B cell (primary cell): ENCODE results near the gene RABL3. TPM values are rescaled to one million over a fixed set of nuclear protein-coding genes. Genes with fewer than 3 reads are reported as not detected.

Source experiments
- ATAC-seq: fragments of 200-7000 bp; cut with Tn5 transposase; one replicate; pipeline ENCODE4 v1.10.0; 2021; ENCODE audit warnings: low read depth, mild to moderate bottlenecking, moderate number of reproducible peaks, moderate library complexity
- CTCF ChIA-PET: fragments of 350-600 bp; sonication (Branson Sonifier 250); formaldehyde crosslinking; loops from one replicate; lab custom pipeline; 2021; ENCODE audit warnings: antibody characterized with exemption, inconsistent platforms; lab: Charles Lee
- POLR2A ChIA-PET: fragments of 350-600 bp; sonication (Branson Sonifier 250); formaldehyde crosslinking; loops from one replicate; lab custom pipeline; 2021; ENCODE audit warnings: antibody characterized with exemption; lab: Charles Lee
- DNase-seq: peaks from one replicate; pipeline ENCODE4 v3.0.0; 2013
- H2AFZ ChIP-seq: 2 replicates; pipeline ENCODE4 v1.6.1; 2012; ENCODE audit warnings: mild to moderate bottlenecking, low read depth, low read length; ENCODE audit not compliant: insufficient read depth, poor library complexity, severe bottlenecking
- H3K27ac ChIP-seq, 2 donors: 1 replicate in 1 of 2; 2 replicates in 1 of 2; pipeline ENCODE4 v1.5.1; 2012 to 2013; ENCODE audit warnings: low read length in 2 of 2, mild to moderate bottlenecking in 2 of 2, moderate library complexity in 1 of 2
- H3K27me3 ChIP-seq, 4 experiments: fragments of 200-600 bp in 1 of 4; sonication (generic) in 1 of 4; replicated peaks in 1 of 4; 1 replicate in 2 of 4; 2 replicates in 2 of 4; pipeline versions ENCODE4 v1.6.1 to v1.7.0; 2013 to 2016; ENCODE audit warnings: low read length in 3 of 4, mild to moderate bottlenecking in 2 of 4, mixed read lengths in 1 of 4, moderate library complexity in 1 of 4; ENCODE audit not compliant: insufficient read depth in 4 of 4, control insufficient read depth in 3 of 4; ENCODE audit errors: control extremely low read depth in 1 of 4
- H3K36me3 ChIP-seq, 2 experiments: replicated peaks in 1 of 2; 1 replicate in 1 of 2; 2 replicates in 1 of 2; pipeline versions ENCODE4 v1.6.1 to v1.7.1; 2013; ENCODE audit warnings: low read length in 1 of 2; ENCODE audit not compliant: insufficient read depth in 2 of 2, control insufficient read depth in 1 of 2; ENCODE audit errors: control extremely low read depth in 1 of 2, extremely low read depth in 1 of 2
- H3K4me1 ChIP-seq, 2 donors: fragments of 200-600 bp in 1 of 2; sonication (generic) in 1 of 2; 1 replicate in 1 of 2; 2 replicates in 1 of 2; pipeline versions ENCODE4 v1.5.1 to v1.6.1; 2013 to 2017; ENCODE audit warnings: low read length in 2 of 2; ENCODE audit not compliant: control insufficient read depth in 2 of 2, insufficient read depth in 2 of 2
- H3K4me2 ChIP-seq: replicated peaks from 2 replicates; pipeline ENCODE3; 2012; ENCODE audit warnings: mild to moderate bottlenecking, low read depth, low read length; ENCODE audit not compliant: poor library complexity, severe bottlenecking
- H3K4me3 ChIP-seq, 5 experiments: fragments of 200-600 bp in 1 of 5; sonication (generic) in 1 of 5; 1 replicate in 3 of 5; 2 replicates in 2 of 5; pipeline versions ENCODE4 v1.5.1 to v1.7.0; 2011 to 2016; ENCODE audit warnings: low read length in 4 of 5, mild to moderate bottlenecking in 4 of 5, low read depth in 2 of 5, control low read depth in 1 of 5, moderate library complexity in 1 of 5; ENCODE audit not compliant: insufficient read depth in 1 of 5; ENCODE audit errors: control extremely low read depth in 1 of 5, extremely low read depth in 1 of 5
- H3K79me2 ChIP-seq: fragments of 200-600 bp; sonication (generic); one replicate; pipeline ENCODE4 v1.6.0; 2016; ENCODE audit warnings: low read length; ENCODE audit not compliant: control insufficient read depth, insufficient read depth
- H3K9ac ChIP-seq: fragments of 200-600 bp; sonication (generic); 2 replicates; pipeline ENCODE4 v1.6.1; 2017; ENCODE audit warnings: mild to moderate bottlenecking, low read length, moderate library complexity
- H3K9me3 ChIP-seq, 3 donors: one replicate each; pipeline versions ENCODE4 v1.6.1 to v1.7.1; 2013; ENCODE audit warnings: low read length in 2 of 3; ENCODE audit not compliant: control insufficient read depth in 2 of 3, insufficient read depth in 1 of 3; ENCODE audit errors: control extremely low read depth in 1 of 3
- H4K20me1 ChIP-seq: 2 replicates; pipeline ENCODE4 v1.6.0; 2012; ENCODE audit warnings: mild to moderate bottlenecking, low read length; ENCODE audit not compliant: insufficient read depth, control insufficient read depth, poor library complexity, severe bottlenecking
- H3K27ac Mint-ChIP-seq: one replicate; pipeline ENCODE4 v1.8.0; 2021; ENCODE audit warnings: mixed read lengths
- H3K27me3 Mint-ChIP-seq: one replicate; pipeline ENCODE4 v1.8.0; 2021; ENCODE audit warnings: mixed read lengths
- H3K4me1 Mint-ChIP-seq: one replicate; pipeline ENCODE4 v1.8.0; 2021; ENCODE audit warnings: mixed read lengths
- H3K4me3 Mint-ChIP-seq: one replicate; pipeline ENCODE4 v1.8.0; 2021; ENCODE audit warnings: mixed read lengths
- H3K9me3 Mint-ChIP-seq: one replicate; pipeline ENCODE4 v1.8.0; 2022; ENCODE audit warnings: mixed read lengths; ENCODE audit not compliant: insufficient read depth
- CTCF ChIP-seq: fragments of 200-600 bp; IDR thresholded peaks from one replicate; pipeline ENCODE4 v1.8.0; 2022; ENCODE audit warnings: antibody characterized with exemption, mild to moderate bottlenecking
- EZH2 ChIP-seq: IDR thresholded peaks from 2 replicates; pipeline ENCODE4 v1.6.1; 2012; ENCODE audit warnings: borderline replicate concordance, low read depth, mild to moderate bottlenecking, moderate library complexity, low read length; ENCODE audit not compliant: insufficient read depth, poor library complexity, severe bottlenecking
- WGBS: methylation state at CpG from one replicate; pipeline ENCODE4 v1.1.5; 2013; ENCODE audit warnings: missing lambda C conversion rate; ENCODE audit not compliant: insufficient coverage; 5-methylcytosine and 5-hydroxymethylcytosine counted together
- intact Hi-C: fragments of 100-400 bp; cut with micrococcal nuclease; formaldehyde crosslinking; loops from one replicate; pipeline ENCODE4 v1.10.0; 2022
- polyA plus RNA-seq: library from polyadenylated mRNA; depleted of rRNA; stranded (reverse); fragments of >200 nt; gene quantifications from 2 replicates; pipeline ENCODE4 v1.2.3, GENCODE V29; 2012
- total RNA-seq, 2 donors: library from RNA; stranded (reverse); fragments of 120-200 nt in 1 of 2; gene quantifications; 1 replicate in 1 of 2; 2 replicates in 1 of 2; pipeline versions ENCODE4 v1.2.3 to v1.2.4, GENCODE V29; 2013 to 2022

RABL3 gene
- total and polyA plus RNA-seq, 2 donors (not counting 1 experiment from before 2014, with no cell fraction given), result 2.5 to 18.8 TPM

GRCh38 chr3:120664926-120665325 is 77.4 kb downstream of the RABL3 start:
- H3K27ac Mint-ChIP-seq, result no peak overlapping the region
- peaks cover 32% of the 10 kb centered on the region for H3K27me3 Mint-ChIP-seq
- Histone ChIP-seq H3K27me3 (peaks cover 0 to 2% (median 0%) of the 10 kb centered on the region in 4 experiments), H4K20me1 (no peaks in the 10 kb centered on the region), H3K9ac (no peak overlapping the region), H3K9me3 (no peaks in the 10 kb centered on the region), H2AFZ (no peak overlapping the region), H3K4me3 (no peak overlapping the region), H3K36me3 (no peaks in the 10 kb centered on the region), H3K79me2 (no peaks in the 10 kb centered on the region), H3K27ac (no peak overlapping the region), H3K4me2 (no peak overlapping the region), H3K4me1 (no peaks in the 10 kb centered on the region)
- H3K4me1 Mint-ChIP-seq, result no peaks in the 10 kb centered on the region
- CTCF ChIA-PET, result no interaction called here
- TF ChIP-seq CTCF, result no peak
- TF ChIP-seq EZH2, result no peak
- no peak for DNase-seq
- intact Hi-C loops, result no loop called here
- POLR2A ChIA-PET, result no interaction called here
- no peaks in the 10 kb centered on the region for H3K9me3 Mint-ChIP-seq
- no peak for ATAC-seq
- no peak overlapping the region for H3K4me3 Mint-ChIP-seq

- DNase-seq, result no peak
- H3K27ac ChIP-seq, result no peak overlapping the region
- no peak for ATAC-seq
- no peaks in the 10 kb centered on the region for H3K36me3 ChIP-seq
- 80% methylated on average over 5 of the region's 5 CpGs for WGBS
- CTCF ChIA-PET, result no interaction called here
- no peak overlapping the region for H2AFZ ChIP-seq
- POLR2A ChIA-PET, result no interaction called here
- H4K20me1 ChIP-seq, result no peaks in the 10 kb centered on the region
- peaks cover 32% of the 10 kb centered on the region for H3K27me3 Mint-ChIP-seq
- H3K4me3 ChIP-seq, result no peak overlapping the region
- H3K4me1 Mint-ChIP-seq, result peaks cover 6% of the 10 kb centered on the region
- H3K4me1 ChIP-seq, result no peaks in the 10 kb centered on the region
- H3K4me2 ChIP-seq, result no peak overlapping the region
- H3K79me2 ChIP-seq, result no peaks in the 10 kb centered on the region
- no peaks in the 10 kb centered on the region for H3K9me3 Mint-ChIP-seq
- H3K9me3 ChIP-seq, result peaks cover 0 to 7% (median 0%) of the 10 kb centered on the region in 3 donors
- H3K27me3 ChIP-seq, result peaks cover 0 to 2% (median 0%) of the 10 kb centered on the region in 4 experiments
- H3K9ac ChIP-seq, result no peak overlapping the region
- H3K27ac Mint-ChIP-seq, result no peak overlapping the region
- intact Hi-C loops, result no loop called here
- no peak for TF ChIP-seq EZH2
- no peak for TF ChIP-seq CTCF
- no peak overlapping the region for H3K4me3 Mint-ChIP-seq
Observed at GRCh38 chr3:120661945-120662344, 80.4 kb downstream of the RABL3 start.
